HG03469 (cell line): Measurements from ENCODE around the gene TCFL5.
"Not testable (repeated sequence)": the region's sequence is repeated elsewhere in the genome, so short reads cannot be mapped to it uniquely, and the experiment has no call there.

Experiments used
- ATAC-seq: cut with Tn5 transposase; IDR thresholded peaks from one replicate; pipeline ENCODE4 v1.9.1; 2021; ENCODE audit warnings: mild to moderate bottlenecking, moderate library complexity, moderate number of reproducible peaks; ENCODE audit not compliant: unreplicated experiment

The TCFL5 gene

DNA sequence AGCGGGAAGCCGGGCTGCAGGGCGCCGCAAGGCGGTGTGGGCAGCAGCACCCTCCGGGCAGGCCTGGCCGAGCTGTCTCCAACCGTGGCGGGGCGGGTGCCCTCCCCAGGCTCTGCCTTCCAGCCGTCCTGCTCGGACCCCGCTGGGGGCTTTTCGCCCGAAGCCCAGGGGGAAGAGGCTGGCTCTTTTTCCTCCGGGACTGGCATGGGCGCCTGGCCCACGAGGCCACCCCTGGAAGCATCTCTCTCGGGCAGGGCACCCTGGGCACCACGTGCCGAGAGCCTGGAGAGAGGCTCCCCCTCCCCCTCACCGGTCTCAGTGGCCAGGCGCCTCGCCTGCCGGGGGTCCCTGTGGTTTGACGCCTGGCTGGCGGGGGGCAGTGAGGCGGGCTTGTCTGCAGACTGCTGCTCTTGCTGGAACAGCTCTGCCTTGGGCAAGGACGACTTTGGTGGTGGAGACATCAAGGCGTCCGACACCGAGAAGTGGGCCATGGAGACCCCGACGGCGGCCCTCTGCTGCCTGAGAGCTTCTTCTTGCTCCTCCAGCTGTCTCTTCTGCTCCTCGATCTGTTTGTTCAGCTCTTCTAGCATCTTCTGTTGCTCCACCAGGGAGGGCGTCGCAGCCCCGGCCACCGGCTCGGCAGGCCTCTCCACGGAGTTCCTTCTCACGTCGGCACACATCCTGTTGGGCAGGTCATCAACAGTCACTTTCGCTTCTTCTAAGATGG is 19.5 kb upstream of the TCFL5 start:
- no peak for ATAC-seq

DNA sequence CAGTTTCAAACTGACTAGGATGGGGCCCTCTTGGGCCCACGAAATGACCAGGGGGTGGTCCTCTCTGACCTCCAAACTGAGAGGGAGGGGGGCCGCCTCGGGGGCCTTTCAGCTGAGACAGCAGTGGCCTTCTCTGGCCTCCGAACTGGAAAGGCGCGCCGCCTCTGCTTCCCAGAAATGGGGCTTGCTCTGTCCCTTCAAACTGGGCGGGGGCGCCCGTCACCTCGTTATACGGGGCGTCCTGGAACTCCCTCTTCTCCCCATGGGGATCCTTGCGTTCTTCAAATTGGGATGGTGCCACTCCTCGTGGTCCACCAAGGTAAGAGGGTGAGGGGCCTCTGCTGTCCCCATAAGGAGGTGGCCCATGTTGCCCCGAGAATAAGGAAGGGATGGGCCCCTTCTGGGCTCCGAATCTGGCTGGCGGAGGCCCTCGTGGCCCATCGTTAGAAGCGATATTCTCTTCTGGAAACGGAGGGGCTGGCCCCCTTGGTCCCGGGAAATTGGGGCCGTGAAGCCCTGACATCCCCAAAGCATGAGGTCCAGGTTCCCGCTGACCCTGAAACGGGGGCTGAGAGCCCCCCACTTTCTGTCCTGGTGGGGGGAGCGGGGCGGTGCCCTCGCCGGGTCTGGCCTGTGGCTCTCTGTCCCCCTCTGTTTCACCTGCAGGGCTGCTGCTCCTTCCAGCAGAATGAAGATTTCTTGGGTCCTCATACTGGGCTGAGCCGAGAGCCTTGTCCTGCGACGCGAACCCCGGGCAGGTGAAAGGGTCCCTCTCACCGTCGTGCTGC is 18.7 kb upstream of the TCFL5 start:
- ATAC-seq, result no peak

DNA sequence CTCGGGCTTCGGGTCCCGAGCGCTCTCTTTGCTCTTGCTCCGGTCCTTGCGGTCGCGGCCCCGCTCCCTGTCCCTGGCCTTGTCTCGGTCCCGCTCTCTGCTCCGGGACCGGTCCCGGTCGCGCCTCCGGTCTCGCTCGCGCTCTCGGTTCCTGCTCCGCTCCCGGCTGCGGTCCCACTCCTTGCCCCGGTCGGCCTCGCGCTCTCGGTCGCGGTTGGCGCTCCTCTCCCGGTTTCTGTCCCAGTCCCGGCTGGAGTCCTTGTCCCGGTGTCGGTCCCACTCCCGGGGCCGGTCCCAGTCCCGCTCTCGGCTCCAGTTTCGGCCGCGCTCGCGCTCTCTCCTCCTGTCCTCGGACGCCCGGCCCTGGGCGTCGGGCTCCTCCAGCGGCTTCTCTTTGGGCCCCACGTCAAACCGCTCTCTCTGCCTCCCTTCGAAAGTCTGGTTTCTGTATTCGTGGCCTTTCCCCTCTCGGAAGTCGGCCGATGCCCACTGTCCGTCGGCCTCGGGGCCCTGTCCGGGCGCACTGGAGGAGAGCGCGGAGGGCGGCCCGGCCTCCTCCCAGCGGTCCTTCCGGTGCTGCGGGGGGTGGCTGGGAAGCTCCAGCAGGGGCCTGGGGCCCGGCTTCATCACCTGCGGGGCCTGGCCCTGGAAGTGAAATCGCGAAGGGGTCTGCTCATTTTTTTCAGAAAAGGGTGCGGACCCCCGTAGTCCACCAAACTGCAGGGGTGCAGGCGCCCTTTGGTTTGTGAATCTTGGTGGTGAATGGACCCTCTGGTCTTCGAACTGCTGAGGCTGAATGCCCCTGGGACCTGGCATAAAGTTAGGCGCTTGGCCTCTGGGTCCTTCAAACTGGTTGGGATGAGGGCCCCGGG is 17.9 kb upstream of the TCFL5 start:
- no peak for ATAC-seq

DNA sequence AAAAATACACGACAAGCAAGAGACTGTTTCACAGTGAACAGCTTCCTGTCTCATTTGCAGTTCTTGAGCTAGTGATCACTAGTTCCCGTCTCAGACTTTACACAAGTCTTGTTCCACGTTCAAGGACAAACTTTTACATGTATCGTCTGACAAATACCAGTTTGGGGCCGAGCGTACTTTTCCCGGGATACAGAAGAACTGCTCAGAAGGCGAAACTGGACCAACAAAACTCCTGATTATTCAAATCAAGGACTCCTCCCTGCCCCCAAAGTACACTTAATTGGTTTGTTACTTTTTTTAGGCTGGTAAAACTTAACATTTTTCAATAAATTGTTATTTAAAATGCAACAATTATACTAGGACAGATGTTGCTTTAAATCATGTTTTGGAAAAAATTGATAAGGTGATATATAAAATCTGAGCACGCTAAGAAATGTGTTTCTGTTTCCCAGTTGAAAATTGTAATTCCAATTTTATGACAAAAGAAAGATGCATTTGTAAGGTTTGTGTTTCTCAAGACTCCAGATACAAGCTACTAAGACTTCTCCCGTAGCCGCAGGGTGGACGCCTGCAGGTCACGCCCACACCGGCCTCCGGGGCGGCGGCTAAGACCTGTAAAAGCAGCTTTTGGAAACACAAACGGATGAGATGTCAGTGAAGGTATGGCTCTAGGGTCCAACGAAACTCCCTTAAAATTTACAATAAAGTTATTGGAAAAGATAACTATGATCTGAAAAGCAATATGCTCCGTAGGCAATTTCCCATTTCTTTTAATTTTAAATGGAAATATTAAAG is 16.8 kb upstream of the TCFL5 start:
- ATAC-seq, result no peak

DNA sequence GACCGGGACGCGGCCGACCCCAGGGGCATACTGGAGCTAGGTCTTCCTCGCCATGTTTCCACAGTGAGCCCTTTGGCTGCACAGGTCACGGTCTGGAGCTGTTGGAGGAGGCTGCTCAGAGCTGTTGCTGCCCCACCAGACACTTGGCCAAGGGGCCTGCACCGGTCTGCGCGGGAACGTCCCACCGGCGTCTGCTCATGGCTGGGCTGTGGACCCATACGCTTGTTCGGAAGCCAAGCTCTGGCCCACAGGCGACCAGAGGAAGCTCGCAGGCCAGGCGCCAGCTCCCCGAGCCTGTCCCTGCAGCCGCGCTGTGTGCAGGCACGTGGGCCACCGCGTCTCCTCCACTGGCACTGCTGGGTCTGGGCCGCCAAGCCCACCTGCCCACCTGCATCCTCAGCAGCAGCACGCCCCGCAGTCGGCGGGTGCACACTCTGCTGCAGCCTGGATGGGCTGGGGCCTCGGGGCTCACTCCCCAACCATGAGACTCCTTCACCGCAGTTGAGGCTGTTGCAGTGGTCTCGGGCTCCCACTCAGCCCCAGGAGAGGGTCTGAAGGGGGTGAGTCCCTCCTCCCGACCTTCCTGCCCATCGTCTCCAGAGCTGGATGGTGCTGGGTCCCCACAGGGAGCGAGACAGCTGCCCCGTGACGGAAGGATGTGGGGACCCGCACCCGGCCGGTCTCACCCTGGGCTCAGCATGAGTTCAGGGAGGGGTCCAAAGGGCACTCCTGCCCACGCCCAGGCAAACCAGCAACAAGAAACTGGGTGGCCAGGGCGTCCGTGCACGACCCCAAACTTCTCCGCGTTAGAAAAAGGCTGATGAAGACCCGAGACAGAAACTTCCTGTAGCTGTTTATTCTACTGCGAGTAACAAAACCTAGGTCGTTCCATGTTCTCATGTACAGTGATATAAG is 15.5 kb upstream of the TCFL5 start:
- ATAC-seq, result no peak

DNA sequence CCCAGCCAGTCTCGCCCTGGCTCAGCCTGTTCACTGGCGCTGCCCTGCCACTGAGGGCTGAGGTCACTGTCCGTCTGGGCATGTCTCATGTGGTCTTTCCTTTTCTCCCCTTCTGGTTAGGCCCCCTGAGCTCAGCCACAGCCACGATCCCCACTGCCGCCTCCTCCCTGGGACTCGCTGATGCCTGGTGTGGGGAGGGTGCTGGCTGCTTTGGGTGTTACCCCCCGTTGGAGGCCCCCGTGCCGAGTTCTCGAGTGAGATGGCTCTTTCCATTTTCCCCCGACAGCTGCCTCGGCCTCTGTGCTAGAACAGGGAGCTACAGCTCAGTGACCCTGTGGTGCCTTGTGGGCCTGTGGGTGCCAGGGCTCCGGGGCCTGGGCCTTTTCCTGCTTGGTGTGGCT is 14.9 kb upstream of the TCFL5 start:
- no peak for ATAC-seq

DNA sequence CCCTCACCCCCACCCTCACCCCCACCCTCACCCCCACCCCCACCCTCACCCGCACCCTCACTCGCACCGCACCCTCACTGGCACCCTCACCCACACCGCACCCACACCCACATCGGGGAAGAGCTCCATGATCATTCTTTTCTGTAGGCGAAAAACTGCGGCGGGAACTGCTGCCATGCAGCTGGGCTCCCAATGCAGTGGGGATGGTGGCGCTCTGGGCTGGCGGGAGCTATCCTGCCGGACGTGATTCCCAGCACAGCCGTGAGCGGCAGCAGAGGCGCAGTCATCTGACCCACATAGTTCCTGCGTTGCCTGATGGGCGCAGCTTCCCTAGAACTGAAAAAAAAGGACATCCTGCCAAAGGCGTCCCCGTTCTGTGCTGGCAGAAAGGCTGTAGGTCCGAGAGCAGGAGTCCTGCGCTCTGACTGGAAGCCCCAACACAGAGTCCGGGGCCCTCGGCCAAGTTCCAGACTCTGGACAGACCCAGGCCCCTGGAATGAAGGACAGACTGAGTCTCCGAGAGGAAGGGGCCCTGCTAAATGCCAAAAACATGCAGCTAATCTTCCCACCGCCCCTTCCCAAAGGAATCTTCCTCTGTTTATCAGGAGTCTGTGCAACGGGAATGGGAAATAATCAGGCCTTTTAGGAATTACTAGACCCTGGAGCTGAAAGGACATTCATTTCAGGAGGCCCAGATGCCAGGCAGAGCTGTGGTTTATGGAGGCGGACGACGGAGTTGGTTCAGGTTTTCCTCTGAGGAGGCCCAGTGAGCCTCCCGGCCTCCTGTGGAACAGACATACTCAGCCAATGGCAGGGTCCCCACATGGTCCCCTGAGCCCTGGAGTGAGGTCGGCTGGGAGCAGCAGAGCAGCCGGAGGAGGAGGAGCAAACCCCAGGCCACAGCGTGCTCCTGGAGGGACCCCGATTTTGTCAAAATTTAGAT is 14.1 kb upstream of the TCFL5 start:
- no peak for ATAC-seq

DNA sequence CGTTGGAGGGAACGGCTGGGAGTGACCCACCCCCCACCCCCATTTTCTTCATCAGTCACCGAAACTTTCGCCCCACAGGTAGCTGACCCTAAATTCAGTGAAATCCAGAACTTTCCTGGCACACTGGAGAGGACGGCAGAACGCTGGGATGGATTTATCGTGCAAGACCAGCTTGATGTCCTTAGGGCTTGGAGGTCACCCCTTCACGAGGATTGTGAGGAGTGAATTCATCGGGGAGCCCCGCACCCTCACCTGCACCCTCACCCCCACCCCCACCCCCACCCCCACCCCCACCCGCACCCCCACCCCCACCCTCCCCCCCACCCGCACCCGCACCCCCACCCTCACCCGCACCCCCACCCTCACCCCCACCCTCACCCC is 13.3 kb upstream of the TCFL5 start:
- ATAC-seq, result no peak

DNA sequence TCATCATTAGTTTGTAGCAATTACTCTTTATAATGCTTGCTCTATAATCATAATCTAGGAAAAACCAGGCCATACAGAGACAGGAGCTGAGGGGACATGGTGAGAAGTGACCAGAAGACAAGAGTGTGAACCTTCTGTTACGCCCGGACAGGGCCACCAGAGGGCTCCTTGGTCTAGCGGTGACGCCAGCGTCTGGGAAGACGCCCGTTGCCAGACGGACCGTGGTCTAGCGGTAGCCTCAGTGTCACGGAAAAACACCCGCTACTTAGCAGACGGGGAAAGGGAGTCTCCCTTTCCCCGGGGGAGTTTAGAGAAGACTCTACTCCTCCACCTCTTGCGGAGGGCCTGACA is 12.0 kb upstream of the TCFL5 start:
- ATAC-seq, result not testable (repeated sequence)

DNA sequence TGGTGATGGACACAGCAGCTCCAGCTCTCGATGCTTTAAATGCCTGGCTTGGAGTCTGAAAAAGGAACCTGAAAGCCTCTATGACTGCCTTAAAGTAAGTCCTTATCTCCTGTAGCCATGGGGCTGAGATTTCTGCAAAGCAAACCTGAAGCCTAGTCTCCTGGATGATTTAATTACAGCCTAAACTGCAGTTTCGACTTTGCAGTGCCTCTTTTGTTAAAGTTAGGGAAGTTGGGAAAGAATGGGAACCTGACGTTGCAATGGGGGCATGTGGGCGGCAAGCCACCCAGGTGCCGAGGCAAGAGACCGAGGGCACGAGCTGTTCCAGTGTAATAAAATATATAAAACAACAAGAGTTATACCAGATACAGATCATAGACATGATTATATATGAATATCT is 11.7 kb upstream of the TCFL5 start:
- ATAC-seq, result no peak

DNA sequence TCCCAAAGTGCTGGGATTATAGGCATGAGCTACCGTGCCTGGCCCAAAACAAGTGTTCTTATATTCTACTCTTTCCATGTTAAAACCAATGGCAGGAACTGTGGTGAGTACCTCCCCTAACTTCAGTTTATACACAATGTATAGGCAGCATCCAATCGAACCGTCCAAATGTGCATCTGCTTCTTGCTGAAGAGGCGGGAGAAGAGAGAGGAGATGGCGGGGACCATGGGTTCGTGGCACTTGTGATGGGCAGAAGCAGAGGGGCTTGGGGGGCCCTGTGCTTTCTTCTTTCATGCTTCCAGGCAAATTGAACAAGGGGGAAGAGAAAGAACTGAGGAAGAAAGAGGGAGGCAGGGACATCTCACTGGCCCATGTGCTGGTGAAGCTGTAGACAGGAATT is 11.2 kb upstream of the TCFL5 start:
- no peak for ATAC-seq

DNA sequence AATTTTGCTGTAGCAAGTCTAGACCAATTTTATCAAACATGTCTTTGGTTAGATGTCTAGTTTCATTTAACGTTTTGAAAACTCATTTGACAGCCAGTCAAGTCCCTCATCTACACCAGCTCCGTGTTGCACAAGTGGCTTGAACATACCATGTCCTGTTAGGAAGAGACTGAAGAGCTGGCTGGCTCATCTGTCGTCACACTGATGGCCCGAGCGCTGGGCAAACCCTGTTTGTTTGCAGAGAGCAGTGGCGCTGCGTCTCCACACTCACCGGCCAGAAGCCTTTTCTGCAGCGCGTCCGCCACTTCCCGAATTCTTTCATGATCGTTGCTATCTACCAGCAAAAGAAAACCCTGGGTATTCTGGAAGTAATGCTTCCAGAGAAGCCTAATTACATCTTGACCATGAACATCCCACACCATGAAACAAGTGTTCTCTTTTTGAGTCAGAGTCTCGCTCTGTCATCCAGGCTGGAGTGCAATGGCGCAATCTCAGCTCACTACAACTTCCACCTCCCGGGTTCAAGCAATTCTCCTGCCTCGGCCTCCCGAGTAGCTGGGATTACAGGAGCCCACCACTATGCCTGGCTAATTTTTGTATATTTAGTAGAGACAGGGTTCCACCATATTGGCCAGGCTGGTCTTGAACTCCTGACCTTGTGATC is 10.7 kb upstream of the TCFL5 start:
- no peak for ATAC-seq

DNA sequence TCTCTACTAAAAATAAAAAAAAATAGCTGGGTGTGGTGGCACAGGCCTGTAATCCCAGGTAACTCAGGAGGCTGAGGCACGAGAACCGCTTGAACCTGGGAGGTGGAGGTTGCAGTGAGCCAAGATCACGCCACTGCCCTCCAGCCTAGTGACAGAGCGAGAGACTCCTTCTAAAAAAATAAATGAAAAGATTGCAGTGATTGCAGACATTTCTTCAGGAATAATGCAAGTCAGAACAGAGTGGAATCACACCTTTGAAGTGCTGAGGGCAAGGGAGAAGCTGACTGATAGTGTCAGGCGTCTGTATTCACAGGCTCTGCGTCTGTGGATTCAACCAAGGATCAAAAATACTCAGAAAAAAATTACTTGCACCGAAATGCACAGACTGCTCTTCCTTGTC is 2.6 kb upstream of the TCFL5 start:
- no peak for ATAC-seq

DNA sequence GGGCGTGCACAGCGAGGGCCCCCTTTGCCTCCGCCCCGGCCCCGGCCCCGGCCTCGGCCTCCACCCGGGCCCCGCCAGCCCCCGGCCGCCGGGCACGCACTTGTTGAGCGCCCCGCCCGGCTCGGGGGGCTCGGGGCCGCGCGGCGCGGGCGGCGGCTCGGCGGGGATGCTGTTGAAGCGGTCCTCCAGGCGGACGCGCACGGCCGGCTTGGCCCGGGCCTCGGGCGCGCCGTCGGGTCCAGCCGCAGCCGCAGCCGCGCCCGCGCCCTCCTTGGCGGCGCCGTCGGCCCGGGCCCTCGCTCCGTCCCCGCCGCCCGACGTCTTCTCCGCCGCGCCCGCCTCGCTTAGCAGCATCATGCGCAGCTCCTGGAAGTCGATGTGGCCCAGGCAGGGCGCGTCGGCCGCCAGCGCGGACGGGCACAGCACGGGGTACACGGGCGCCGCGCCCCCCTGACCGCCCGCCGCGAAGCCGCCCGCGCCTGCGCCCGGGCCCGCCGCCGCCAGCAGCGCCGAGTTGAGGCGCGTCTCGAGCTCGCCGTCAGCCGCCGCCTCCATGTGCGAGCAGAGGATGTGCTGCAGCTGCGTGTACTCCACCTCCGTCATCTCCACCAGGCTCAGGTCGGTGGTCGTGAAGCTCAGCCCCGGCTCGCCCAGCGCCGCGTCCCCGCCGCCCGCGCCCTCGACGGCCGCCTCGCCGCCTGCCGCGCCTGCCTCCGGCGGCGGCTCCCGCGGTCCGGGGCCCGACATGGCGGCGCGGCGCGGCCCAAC is 514 bp downstream of the TCFL5 start:
- no peak for ATAC-seq

DNA sequence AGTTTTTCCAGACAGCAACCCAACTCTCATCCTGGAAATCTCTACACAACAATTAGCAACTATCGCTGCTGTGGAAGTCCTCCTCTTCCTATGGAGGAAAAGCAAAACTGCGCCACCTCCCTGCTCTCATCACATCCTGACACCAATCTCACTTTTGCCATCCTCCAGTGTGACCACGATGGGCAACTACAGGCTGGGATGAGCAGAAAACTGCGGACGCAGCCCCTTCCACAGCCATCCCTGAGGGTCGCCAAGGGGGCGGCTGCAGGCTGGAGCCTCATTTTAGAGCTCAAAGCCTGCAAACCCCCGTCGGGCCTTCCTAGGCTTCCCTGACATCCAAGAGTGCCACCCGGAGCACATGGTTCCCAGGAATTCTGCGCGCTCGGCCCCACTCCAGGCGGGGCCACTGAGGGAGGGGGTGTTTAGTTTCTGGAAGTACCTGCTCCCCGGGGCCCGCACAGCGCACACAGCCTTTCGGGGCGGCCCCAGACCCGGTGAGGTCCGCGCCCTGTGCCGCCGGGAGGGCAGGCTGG is 1.2 kb downstream of the TCFL5 start:
- ATAC-seq, result no peak

DNA sequence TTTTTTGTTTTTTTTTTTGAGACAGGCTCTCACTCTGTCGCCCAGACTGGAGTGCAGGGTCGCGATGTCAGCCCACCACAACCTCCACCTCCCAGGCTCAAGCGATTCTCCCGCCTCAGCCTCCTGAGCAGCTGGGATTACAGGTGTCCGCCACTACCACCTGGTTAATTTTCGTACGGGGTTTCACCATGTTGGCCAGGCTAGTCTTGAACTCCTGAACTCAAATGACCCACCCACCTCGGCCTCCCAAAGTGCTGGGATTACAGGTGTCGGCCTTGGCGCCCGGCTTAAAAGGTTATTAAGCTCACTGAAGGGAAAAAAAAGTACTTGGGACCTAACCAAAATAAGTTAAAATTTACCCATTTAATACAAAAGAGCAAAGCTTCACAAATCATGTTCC is 1.9 kb downstream of the TCFL5 start:
- no peak for ATAC-seq
